HepG2 (cell line): Measurements from ENCODE around the gene NHERF2. TPM values are rescaled to one million over a fixed set of nuclear protein-coding genes. Genes with fewer than 3 reads are reported as not detected.

Experiments used
- ATF2 ChIP-seq: sonication (generic); formaldehyde crosslinking; IDR thresholded peaks from 2 replicates; pipeline ENCODE4 v1.4.0; 2020; ENCODE audit warnings: missing genetic modification reagents
- BCL6 ChIP-seq: IDR thresholded peaks from 2 replicates; pipeline ENCODE4 v1.6.1; 2016; ENCODE audit warnings: missing genetic modification reagents, missing compliant biosample characterization
- CCDC6 ChIP-seq: sonication (generic); formaldehyde crosslinking; IDR thresholded peaks from 2 replicates; pipeline ENCODE4 v1.8.1; 2022; ENCODE audit warnings: mild to moderate bottlenecking, missing genetic modification reagents, moderate library complexity
- CERS6 ChIP-seq: sonication (generic); formaldehyde crosslinking; IDR thresholded peaks from 2 replicates; pipeline ENCODE4 v1.5.0; 2020; ENCODE audit warnings: missing genetic modification reagents
- KAT7 ChIP-seq: IDR thresholded peaks from 2 replicates; pipeline ENCODE4 v1.6.1; 2018; ENCODE audit warnings: borderline replicate concordance, missing compliant biosample characterization
- KDM3A ChIP-seq: IDR thresholded peaks from 2 replicates; pipeline ENCODE4 v1.6.1; 2018; ENCODE audit warnings: low read depth, missing compliant biosample characterization
- POLR2AphosphoS2 ChIP-seq: IDR thresholded peaks from 2 replicates; pipeline ENCODE4 v1.6.1; 2011; ENCODE audit warnings: low read depth, low read length, improper control_type of control experiment
- RORA ChIP-seq: sonication (generic); formaldehyde crosslinking; IDR thresholded peaks from 2 replicates; pipeline ENCODE4 v1.5.0; 2020; ENCODE audit warnings: mild to moderate bottlenecking, missing genetic modification reagents, moderate library complexity
- ZKSCAN8 ChIP-seq: IDR thresholded peaks from 2 replicates; pipeline ENCODE4 v1.6.1; 2016; ENCODE audit warnings: borderline replicate concordance, missing genetic modification reagents, missing compliant biosample characterization
- ZNF10 ChIP-seq: sonication (generic); formaldehyde crosslinking; IDR thresholded peaks from 2 replicates; pipeline ENCODE4 v1.4.0; 2020; ENCODE audit warnings: mild to moderate bottlenecking, low read depth, missing genetic modification reagents, borderline replicate concordance
- ZNF224 ChIP-seq: sonication (generic); formaldehyde crosslinking; IDR thresholded peaks from 2 replicates; pipeline ENCODE4 v1.5.0; 2020; ENCODE audit warnings: mild to moderate bottlenecking, missing genetic modification reagents
- ZNF329 ChIP-seq: sonication (generic); formaldehyde crosslinking; IDR thresholded peaks from 2 replicates; pipeline ENCODE4 v1.9.0; 2021; ENCODE audit warnings: low read depth, mild to moderate bottlenecking, missing genetic modification reagents
- ZNF547 ChIP-seq: sonication (generic); formaldehyde crosslinking; IDR thresholded peaks from 2 replicates; pipeline ENCODE4 v1.5.1; 2020; ENCODE audit warnings: mild to moderate bottlenecking, missing genetic modification reagents
- ZNF570 ChIP-seq: sonication (generic); formaldehyde crosslinking; IDR thresholded peaks from 2 replicates; pipeline ENCODE4 v1.4.0; 2020; ENCODE audit warnings: mild to moderate bottlenecking, missing genetic modification reagents, borderline replicate concordance
- ZNF672 ChIP-seq: sonication (generic); formaldehyde crosslinking; IDR thresholded peaks from 2 replicates; pipeline ENCODE4 v1.8.1; 2022; ENCODE audit warnings: missing genetic modification reagents
- ZNF878 ChIP-seq: sonication (generic); formaldehyde crosslinking; IDR thresholded peaks from 2 replicates; pipeline ENCODE4 v1.8.1; 2023; ENCODE audit warnings: mild to moderate bottlenecking, missing genetic modification reagents, moderate library complexity
- ZSCAN21 ChIP-seq: sonication (generic); formaldehyde crosslinking; IDR thresholded peaks from 2 replicates; pipeline ENCODE4 v1.8.0; 2022; ENCODE audit warnings: mild to moderate bottlenecking, missing genetic modification reagents, moderate library complexity, borderline replicate concordance
- polyA plus RNA-seq, 8 experiments: library from polyadenylated mRNA; depleted of rRNA in 3 of 8; stranded (reverse) in 7 of 8; unstranded in 1 of 8; fragments of >200 nt; fragmentation: Illumina TruSeq in 4 of 8; extraction: Trizol in 4 of 8; gene quantifications; 2 replicates each; pipeline versions ENCODE4 v1.2.1 to v1.2.3, GENCODE V29; 2011 to 2016; ENCODE audit warnings: low read depth in 4 of 8, missing spikeins in 1 of 8, mixed read lengths in 1 of 8; ENCODE audit not compliant: insufficient read depth in 1 of 8
- total RNA-seq, 5 experiments: library from RNA; depleted of rRNA; stranded (reverse); fragments of >200 nt; fragmentation: Illumina TruSeq; extraction: Trizol; gene quantifications; 2 replicates each; pipeline ENCODE4 v1.2.3, GENCODE V29; 2016; ENCODE audit warnings: low read depth in 1 of 5
- TF ChIP-seq, protein P1 (sequence below): IDR thresholded peaks from 2 replicates; pipeline ENCODE4 v1.6.1; 2016; ENCODE audit warnings: low read depth
- TF ChIP-seq, protein P2 (sequence below): sonication (generic); formaldehyde crosslinking; IDR thresholded peaks from 2 replicates; pipeline ENCODE4 v1.4.0; 2020; ENCODE audit warnings: missing genetic modification reagents, borderline replicate concordance
- TF ChIP-seq, protein P3 (sequence below): sonication (generic); formaldehyde crosslinking; IDR thresholded peaks from 2 replicates; pipeline ENCODE4 v1.4.0; 2020; ENCODE audit warnings: missing genetic modification reagents, mild to moderate bottlenecking, borderline replicate concordance

Gene NHERF2
- total and polyA plus RNA-seq, 2 of the 13 experiments (the other 11 are each of a cell fraction or from before 2014, with no cell fraction given): 23.7 to 39.3 TPM

DNA sequence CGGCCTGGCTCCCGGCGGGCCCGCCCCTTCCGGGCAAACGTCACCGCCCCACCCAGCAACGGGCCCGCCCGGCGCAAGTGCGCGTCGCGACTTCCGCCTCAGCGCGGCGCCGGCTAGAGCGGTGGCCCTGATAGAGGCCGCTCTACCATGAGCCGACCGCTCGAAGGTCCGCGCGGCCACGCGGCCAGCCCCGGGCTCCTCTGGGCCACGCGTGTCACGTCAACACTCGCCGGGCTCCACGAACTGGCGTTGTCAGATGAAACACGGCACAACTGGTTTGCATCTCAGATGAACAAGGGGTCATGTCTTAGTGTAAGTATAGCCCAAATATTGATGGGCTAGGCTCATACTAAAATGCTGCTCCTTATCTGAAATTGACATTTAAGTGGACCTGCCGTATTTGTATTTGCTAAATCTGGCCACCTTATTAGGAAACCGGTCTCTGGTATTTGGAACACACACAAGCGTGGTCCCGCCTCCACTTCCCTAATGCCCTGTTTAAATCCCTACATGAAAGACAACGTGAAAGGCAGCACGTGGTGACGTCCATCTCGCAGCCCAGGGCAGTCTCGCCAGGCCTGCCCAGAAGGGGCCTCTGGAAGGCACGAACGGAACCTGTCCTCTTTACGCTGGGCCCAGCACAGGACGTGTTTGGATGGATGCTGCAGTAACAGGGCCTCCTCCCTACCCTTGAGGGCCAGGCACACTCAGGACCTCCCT is 16.8 kb upstream of the NHERF2 start, which contains the start of gene ZNF598 (continued):
- TF ChIP-seq ZNF878 (no peak), ZNF329 (CRISPR knock-in tag) (0 out of 2 replicates have a peak, but pooled peaks have one; percentile 41), RORA (no peak), BCL6 (CRISPR knock-in tag) (peak; percentile 33; the same call in 1 of the 2 replicates), ATF2 (CRISPR knock-in tag) (peak; percentile 15; the same call in 1 of the 2 replicates), KAT7 (CRISPR knock-in tag) (peak; percentile 84), POLR2AphosphoS2 (no peak), KDM3A (CRISPR knock-in tag) (no peak), ZNF10 (CRISPR knock-in tag) (no peak), ZNF672 (CRISPR knock-in tag) (no peak), ZNF224 (0 out of 2 replicates have a peak, but pooled peaks have one; percentile 61), ZNF547 (CRISPR knock-in tag) (peak; percentile 83), ZKSCAN8 (CRISPR knock-in tag) (no peak; the same call in 1 of the 2 replicates), CERS6 (no peak), ZSCAN21 (CRISPR knock-in tag) (no peak), ZNF570 (no peak), CCDC6 (no peak)
- TF ChIP-seq, protein P1, sequence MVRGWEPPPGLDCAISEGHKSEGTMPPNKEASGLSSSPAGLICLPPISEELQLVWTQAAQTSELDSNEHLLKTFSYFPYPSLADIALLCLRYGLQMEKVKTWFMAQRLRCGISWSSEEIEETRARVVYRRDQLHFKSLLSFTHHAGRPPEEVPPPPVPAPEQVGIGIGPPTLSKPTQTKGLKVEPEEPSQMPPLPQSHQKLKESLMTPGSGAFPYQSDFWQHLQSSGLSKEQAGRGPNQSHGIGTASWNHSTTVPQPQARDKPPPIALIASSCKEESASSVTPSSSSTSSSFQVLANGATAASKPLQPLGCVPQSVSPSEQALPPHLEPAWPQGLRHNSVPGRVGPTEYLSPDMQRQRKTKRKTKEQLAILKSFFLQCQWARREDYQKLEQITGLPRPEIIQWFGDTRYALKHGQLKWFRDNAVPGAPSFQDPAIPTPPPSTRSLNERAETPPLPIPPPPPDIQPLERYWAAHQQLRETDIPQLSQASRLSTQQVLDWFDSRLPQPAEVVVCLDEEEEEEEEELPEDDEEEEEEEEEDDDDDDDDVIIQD (CRISPR knock-in tag): no peak
- TF ChIP-seq, protein P2, sequence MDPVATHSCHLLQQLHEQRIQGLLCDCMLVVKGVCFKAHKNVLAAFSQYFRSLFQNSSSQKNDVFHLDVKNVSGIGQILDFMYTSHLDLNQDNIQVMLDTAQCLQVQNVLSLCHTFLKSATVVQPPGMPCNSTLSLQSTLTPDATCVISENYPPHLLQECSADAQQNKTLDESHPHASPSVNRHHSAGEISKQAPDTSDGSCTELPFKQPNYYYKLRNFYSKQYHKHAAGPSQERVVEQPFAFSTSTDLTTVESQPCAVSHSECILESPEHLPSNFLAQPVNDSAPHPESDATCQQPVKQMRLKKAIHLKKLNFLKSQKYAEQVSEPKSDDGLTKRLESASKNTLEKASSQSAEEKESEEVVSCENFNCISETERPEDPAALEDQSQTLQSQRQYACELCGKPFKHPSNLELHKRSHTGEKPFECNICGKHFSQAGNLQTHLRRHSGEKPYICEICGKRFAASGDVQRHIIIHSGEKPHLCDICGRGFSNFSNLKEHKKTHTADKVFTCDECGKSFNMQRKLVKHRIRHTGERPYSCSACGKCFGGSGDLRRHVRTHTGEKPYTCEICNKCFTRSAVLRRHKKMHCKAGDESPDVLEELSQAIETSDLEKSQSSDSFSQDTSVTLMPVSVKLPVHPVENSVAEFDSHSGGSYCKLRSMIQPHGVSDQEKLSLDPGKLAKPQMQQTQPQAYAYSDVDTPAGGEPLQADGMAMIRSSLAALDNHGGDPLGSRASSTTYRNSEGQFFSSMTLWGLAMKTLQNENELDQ: peak; percentile 75; the same call in 1 of the 2 replicates
- TF ChIP-seq, protein P3, sequence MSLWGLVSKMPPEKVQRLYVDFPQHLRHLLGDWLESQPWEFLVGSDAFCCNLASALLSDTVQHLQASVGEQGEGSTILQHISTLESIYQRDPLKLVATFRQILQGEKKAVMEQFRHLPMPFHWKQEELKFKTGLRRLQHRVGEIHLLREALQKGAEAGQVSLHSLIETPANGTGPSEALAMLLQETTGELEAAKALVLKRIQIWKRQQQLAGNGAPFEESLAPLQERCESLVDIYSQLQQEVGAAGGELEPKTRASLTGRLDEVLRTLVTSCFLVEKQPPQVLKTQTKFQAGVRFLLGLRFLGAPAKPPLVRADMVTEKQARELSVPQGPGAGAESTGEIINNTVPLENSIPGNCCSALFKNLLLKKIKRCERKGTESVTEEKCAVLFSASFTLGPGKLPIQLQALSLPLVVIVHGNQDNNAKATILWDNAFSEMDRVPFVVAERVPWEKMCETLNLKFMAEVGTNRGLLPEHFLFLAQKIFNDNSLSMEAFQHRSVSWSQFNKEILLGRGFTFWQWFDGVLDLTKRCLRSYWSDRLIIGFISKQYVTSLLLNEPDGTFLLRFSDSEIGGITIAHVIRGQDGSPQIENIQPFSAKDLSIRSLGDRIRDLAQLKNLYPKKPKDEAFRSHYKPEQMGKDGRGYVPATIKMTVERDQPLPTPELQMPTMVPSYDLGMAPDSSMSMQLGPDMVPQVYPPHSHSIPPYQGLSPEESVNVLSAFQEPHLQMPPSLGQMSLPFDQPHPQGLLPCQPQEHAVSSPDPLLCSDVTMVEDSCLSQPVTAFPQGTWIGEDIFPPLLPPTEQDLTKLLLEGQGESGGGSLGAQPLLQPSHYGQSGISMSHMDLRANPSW (CRISPR knock-in tag): no peak
